DOHH2 (cell line): ENCODE data around the gene NIN.

Source experiments
- H3F3A ChIP-seq: fragments of 200-600 bp; sonication (generic), shearing (Covaris generic); 2 replicates; pipeline ENCODE4 v1.6.0; 2016; ENCODE audit warnings: antibody characterized with exemption, mild to moderate bottlenecking; ENCODE audit not compliant: control insufficient read depth, insufficient read depth
- H3K27ac ChIP-seq: fragments of 200-600 bp; sonication (generic); 2 replicates; pipeline ENCODE4 v1.5.1; 2014; ENCODE audit warnings: low read depth, mild to moderate bottlenecking, low read length, moderate library complexity
- H3K27me3 ChIP-seq: fragments of 200-600 bp; sonication (generic); 2 replicates; pipeline ENCODE4 v1.6.1; 2014; ENCODE audit warnings: mild to moderate bottlenecking, low read length, mixed read lengths; ENCODE audit not compliant: control insufficient read depth
- H3K36me3 ChIP-seq: fragments of 200-600 bp; sonication (generic); 2 replicates; pipeline ENCODE4 v1.6.1; 2014; ENCODE audit warnings: mild to moderate bottlenecking, low read length, moderate library complexity, mixed read lengths; ENCODE audit not compliant: control insufficient read depth
- H3K4me1 ChIP-seq: fragments of 200-600 bp; sonication (generic); 2 replicates; pipeline ENCODE4 v1.6.1; 2014; ENCODE audit warnings: mild to moderate bottlenecking, low read length, mixed read lengths; ENCODE audit not compliant: control insufficient read depth
- H3K4me2 ChIP-seq: fragments of 200-600 bp; sonication (generic); 2 replicates; pipeline ENCODE4 v1.6.0; 2014; ENCODE audit warnings: mild to moderate bottlenecking, low read length, moderate library complexity
- H3K4me3 ChIP-seq: fragments of 200-600 bp; sonication (generic); 2 replicates; pipeline ENCODE4 v1.5.1; 2014; ENCODE audit warnings: mild to moderate bottlenecking, low read length, mixed read lengths
- H3K79me2 ChIP-seq: fragments of 200-600 bp; sonication (generic); 2 replicates; pipeline ENCODE4 v1.6.1; 2014; ENCODE audit warnings: mild to moderate bottlenecking, low read length, mixed read lengths; ENCODE audit not compliant: control insufficient read depth
- H3K9me2 ChIP-seq: fragments of 200-600 bp; sonication (generic); replicated peaks from 2 replicates; pipeline ENCODE4 v1.6.1; 2014; ENCODE audit warnings: mild to moderate bottlenecking, low read length, mixed read lengths; ENCODE audit not compliant: control insufficient read depth
- H3K9me3 ChIP-seq: fragments of 200-600 bp; sonication (generic); 2 replicates; pipeline ENCODE4 v1.6.1; 2014; ENCODE audit warnings: antibody characterized with exemption, low read length, mixed read lengths; ENCODE audit not compliant: control insufficient read depth, insufficient read depth
- H4K20me1 ChIP-seq: fragments of 200-600 bp; sonication (generic); 2 replicates; pipeline ENCODE4 v1.6.0; 2014; ENCODE audit warnings: low read depth, mild to moderate bottlenecking, antibody characterized with exemption, low read length, moderate library complexity; ENCODE audit not compliant: control insufficient read depth, insufficient read depth
- EZH2phosphoT487 ChIP-seq: fragments of 200-600 bp; sonication (generic); IDR thresholded peaks from 2 replicates; pipeline ENCODE4 v1.6.1; 2017; ENCODE audit warnings: borderline replicate concordance, mild to moderate bottlenecking, antibody characterized with exemption, low read length, moderate library complexity, mixed read lengths
- TF ChIP-seq, protein P1 (sequence below): fragments of 200-600 bp; sonication (generic); IDR thresholded peaks from one replicate; pipeline ENCODE4 v1.5.1; 2014; ENCODE audit warnings: antibody characterized with exemption, mild to moderate bottlenecking, low read depth, low read length; ENCODE audit not compliant: poor library complexity, severe bottlenecking

The NIN gene

DNA sequence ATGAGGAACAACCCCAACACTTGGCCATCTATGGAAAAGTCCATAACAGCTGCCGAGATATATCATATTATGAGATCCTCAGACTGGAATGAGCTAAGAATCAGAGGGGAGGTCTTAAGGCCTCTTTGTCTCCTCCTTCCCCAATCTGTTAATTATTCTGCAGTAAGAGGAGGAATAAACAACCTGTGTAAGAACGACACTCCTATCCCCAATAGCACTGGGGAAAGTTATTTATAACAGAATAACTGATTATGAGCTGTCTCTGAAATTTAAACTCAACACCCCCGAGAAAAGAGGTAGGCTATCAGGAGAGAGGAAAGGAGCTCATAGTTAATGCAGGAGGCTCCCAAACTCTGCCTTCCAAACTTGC, 68.0 kb downstream of the NIN start:
- Histone ChIP-seq H3F3A (peaks cover 8% of the 10 kb centered on the region; the same call in 1 of the 2 replicates), H3K9me3 (no peaks in the 10 kb centered on the region), H3K79me2 (no peaks in the 10 kb centered on the region), H3K36me3 (peaks cover 85% of the 10 kb centered on the region), H3K4me1 (peaks cover 1% of the 10 kb centered on the region), H3K4me2 (no peak overlapping the region), H3K9me2 (no peaks in the 10 kb centered on the region), H3K4me3 (no peak overlapping the region), H4K20me1 (no peaks in the 10 kb centered on the region), H3K27me3 (no peaks in the 10 kb centered on the region), H3K27ac (no peak overlapping the region)
- TF ChIP-seq, protein P1, sequence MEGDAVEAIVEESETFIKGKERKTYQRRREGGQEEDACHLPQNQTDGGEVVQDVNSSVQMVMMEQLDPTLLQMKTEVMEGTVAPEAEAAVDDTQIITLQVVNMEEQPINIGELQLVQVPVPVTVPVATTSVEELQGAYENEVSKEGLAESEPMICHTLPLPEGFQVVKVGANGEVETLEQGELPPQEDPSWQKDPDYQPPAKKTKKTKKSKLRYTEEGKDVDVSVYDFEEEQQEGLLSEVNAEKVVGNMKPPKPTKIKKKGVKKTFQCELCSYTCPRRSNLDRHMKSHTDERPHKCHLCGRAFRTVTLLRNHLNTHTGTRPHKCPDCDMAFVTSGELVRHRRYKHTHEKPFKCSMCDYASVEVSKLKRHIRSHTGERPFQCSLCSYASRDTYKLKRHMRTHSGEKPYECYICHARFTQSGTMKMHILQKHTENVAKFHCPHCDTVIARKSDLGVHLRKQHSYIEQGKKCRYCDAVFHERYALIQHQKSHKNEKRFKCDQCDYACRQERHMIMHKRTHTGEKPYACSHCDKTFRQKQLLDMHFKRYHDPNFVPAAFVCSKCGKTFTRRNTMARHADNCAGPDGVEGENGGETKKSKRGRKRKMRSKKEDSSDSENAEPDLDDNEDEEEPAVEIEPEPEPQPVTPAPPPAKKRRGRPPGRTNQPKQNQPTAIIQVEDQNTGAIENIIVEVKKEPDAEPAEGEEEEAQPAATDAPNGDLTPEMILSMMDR: no peak
- no peak for TF ChIP-seq EZH2phosphoT487

DNA sequence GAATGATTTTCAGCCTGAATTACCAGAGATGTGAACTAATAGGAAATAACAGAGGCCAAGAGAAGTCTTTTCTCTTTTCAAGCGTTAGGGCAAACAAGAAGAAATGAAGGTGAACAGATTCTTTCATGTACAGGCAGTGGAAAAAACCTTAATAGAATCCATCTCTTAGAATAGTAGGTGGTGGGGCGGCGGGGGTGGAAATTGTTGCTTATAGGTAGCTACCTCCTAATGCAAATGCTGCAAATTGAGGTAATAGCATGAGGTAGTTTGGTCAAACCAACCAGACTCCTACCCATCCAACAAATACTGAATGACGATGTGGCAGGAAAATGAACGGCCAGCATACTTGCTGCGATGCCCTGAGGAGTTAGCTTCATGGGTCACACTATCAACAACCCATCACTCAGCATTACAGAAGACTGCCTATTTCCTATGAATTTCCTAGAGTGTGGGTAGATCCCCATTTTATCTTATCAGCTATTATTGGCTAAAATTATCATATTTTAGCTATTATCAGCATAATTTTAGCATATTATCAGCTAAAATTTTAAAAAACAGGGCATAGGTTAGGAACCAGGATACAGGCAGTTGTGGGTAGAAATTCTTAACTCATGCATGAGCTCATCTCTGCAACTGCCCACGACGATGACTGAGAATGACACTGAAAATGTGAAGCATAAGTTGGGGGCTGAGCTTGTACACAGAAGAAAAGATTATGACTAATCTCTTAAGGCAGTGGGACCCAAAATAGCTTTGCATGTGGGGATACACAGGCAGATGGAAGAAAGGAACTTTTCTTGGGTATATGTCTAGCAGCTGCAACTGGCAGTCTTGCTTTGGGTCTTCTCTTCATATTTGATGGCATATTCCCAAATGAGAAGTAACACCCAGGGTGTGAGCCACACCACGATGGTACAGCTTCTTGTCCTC, 68.7 kb downstream of the NIN start:
- peaks cover 8% of the 10 kb centered on the region for H3K4me1 ChIP-seq
- no peaks in the 10 kb centered on the region for H4K20me1 ChIP-seq
- H3K27ac ChIP-seq: no peak overlapping the region
- no peak for TF ChIP-seq EZH2phosphoT487
- TF ChIP-seq, protein P1: no peak
- no peak overlapping the region for H3K4me3 ChIP-seq
- no peaks in the 10 kb centered on the region for H3K9me3 ChIP-seq
- no peak overlapping the region for H3K4me2 ChIP-seq
- peaks cover under 1% of the 10 kb centered on the region; the same call in 1 of the 2 replicates for H3K79me2 ChIP-seq
- H3K27me3 ChIP-seq: no peaks in the 10 kb centered on the region
- no peaks in the 10 kb centered on the region for H3K9me2 ChIP-seq
- peaks cover 11% of the 10 kb centered on the region; the same call in 1 of the 2 replicates for H3F3A ChIP-seq
- H3K36me3 ChIP-seq: peaks cover 90% of the 10 kb centered on the region

DNA sequence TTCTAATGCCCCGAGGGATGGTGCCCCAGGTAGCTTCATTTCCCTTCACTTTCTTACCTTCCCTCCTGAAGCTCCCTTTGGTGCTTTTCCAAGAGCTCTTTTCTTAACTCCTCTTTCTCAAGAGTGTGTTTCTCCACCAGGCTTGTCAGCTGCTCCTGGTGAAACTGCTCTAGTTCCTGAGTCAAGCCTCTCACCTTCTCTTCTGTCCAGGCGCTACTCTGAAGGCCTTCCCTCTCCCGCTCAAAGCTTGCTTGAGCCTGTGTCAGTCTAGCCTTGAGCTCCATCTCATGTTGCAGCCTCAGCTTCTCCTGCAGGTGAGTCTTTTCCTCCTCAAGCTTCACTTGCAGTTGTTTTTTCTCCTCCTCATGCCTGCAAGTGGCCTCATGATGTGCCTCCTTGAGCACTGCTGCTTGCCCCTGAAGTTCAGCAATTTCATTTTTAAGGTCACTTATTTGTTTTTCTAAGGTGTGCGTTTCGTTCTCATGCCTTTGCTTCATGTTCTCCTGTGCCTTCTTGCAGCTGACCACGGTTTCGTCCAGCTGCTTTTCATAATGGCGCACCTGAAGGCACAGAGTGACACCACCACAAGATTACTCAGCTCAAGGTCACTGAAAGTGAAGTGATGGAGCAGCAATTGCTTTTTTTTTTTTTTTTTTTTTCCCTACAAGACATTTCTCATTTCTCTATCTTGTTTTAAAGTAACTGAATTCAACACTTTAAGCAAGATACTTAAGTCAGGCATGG, 71.0 kb downstream of the NIN start:
- H3F3A ChIP-seq: peaks cover 13% of the 10 kb centered on the region; the same call in 1 of the 2 replicates
- H3K9me2 ChIP-seq: no peaks in the 10 kb centered on the region
- H3K27me3 ChIP-seq: no peaks in the 10 kb centered on the region
- no peak overlapping the region for H3K4me2 ChIP-seq
- no peak overlapping the region for H3K27ac ChIP-seq
- no peak for TF ChIP-seq EZH2phosphoT487
- TF ChIP-seq, protein P1: no peak
- H3K79me2 ChIP-seq: peaks cover 16% of the 10 kb centered on the region
- H3K4me1 ChIP-seq: peaks cover 24% of the 10 kb centered on the region
- no peaks in the 10 kb centered on the region for H3K9me3 ChIP-seq
- H4K20me1 ChIP-seq: no peaks in the 10 kb centered on the region
- no peak overlapping the region for H3K4me3 ChIP-seq
- H3K36me3 ChIP-seq: peaks cover 91% of the 10 kb centered on the region
